ENCODE results near the gene RNF126.
"Not testable (repeated sequence)": the region's sequence is repeated elsewhere in the genome, so short reads cannot be mapped to it uniquely, and the experiment has no call there.

Gene RNF126

DNA sequence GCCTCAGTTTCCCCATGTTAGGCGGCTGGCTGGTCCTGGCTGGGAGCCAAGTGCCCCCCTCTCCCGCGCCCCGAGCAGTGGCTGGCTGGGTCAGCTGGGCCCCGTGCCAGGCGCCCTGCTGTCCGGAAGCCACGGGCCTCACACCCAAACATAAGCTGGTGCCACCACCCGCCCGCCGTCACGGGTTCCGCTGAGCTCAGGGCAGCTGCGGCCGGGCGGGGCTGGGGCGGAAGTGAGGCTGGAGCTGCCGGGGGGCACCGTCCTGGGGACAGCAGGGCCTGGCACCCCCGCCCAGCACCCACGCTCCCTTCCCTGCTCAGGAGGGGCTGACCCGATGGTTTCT lies 54.0 kb downstream of the RNF126 start:
- DNase-seq, result no peak

DNA sequence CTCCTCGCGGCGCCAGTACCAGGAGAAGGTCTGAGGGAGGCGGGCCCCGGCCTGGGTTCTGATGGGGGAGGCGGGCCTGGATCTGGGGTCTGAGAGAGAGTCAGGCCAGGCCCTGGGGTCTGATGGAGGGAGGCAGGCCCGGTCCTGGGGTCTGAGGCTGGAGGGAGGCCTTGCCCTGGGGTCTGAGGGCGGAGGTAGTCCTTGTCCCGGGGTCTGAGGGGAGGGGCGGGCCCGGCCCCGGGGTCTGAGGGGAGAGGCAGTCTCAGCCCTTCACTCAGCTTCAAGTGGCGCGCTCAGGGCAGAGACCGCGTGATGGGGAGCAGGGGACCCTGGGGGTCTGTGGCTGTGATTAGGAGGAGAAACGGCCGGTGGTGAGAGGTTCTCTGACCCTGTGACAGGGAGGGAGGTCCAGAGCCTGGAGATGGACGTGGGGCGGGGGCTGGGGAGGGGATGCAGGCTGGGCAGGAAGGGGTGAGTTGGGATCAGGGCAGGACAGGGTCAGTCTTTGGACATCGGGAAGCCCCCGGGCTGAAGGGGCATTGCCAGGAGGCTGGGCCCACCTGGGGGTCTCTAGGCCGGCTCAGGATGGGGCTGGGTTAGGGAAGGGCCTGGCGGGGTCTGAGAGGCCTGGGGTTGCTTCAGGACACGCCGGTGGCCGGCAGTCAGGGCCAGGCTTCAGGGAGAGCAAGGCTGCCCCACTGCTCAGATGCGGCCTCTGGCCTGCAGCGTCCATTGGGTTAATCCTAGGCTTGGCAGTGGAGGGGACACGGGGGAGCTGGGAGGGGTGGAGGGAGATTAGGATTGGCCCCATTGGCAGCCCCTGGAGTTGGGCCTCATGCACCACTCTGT lies 54.6 kb downstream of the RNF126 start:
- DNase-seq, result no peak

DNA sequence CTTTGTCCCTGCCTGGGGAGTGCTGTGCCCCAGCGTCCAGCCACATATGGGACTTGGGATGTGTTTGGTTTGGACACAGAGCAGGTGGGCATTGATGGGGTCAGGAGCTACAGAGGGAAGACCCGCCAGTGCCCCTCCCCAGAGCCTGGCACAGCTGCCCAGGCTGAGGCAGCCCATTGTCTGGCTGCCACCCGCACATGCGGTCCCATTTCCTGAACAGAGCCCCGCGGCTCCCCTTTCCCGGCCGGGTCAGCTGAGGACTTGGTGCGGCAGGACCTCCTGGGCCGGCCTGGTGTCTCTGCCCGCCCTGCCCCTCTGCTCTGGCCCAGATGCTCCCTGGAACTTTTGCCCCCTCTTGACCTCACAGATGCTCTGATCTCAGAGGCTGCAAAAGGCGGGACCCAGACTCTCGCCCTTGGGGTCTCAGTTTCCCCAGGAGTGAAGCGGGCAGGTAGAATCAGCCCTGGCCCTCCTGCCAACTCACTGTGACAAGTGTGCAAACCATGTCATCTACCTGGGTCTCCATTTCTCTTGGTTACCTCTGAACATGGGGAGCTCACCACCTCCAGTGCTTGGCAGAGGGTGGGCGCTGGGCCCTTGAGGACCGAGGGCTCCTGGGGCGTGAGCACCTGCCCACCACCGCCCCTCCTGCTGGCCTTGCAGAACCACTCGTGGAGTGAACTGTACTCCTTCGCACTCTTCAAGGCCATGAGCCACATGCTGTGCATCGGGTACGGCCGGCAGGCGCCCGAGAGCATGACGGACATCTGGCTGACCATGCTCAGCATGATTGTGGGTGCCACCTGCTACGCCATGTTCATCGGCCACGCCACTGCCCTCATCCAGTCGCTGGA lies 55.5 kb downstream of the RNF126 start:
- DNase-seq, result no peak

DNA sequence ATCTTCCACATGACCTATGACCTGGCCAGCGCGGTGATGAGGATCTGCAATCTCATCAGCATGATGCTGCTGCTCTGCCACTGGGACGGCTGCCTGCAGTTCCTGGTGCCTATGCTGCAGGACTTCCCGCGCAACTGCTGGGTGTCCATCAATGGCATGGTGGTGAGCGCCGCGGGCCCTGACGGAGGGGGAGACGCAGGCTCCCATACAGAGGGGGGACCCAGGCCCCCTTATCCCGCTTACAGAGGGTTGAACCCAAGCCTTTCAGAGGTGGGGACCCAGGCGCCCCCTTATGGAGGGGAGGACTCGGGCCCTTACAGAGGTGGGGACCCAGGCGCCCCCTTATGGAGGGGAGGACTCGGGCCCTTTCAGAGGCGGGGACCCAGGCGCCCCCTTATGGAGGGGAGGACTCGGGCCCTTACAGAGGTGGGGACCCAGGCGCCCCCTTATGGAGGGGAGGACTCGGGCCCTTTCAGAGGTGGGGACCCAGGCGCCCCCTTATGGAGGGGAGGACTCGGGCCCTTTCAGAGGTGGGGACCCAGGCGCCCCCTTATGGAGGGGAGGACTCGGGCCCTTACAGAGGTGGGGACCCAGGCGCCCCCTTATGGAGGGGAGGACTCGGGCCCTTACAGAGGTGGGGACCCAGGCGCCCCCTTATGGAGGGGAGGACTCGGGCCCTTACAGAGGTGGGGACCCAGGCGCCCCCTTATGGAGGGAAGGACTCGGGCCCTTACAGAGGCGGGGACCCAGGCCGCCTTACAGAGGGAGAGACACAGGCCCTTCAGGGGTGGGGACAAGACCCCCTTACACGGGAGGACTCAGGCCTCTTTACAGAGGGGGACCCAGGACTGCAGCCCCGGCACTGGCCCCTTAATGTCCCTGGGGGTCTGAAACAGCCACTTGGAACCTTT lies 57.7 kb downstream of the RNF126 start:
- DNase-seq, result not testable (repeated sequence)

DNA sequence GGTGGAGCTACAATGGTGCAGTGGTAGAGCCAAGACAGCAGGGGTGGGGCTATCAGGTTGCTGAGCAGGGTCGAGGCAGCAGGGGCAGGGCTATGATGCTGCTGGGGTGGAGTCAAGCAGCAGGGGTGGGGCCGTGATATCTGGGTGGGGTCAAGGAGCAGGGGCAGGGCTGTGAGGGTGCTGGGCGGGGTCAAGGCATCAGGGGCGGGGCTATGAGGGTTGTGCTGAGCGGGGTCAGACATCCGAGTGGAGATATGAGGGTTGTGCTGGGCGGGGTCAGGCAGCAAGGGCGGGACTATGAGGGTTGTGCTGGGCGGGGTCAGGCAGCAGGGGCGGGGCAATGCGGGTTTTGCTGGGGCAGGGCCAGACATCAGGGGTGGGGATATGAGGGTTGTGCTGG lies 58.7 kb downstream of the RNF126 start:
- no peak for DNase-seq

DNA sequence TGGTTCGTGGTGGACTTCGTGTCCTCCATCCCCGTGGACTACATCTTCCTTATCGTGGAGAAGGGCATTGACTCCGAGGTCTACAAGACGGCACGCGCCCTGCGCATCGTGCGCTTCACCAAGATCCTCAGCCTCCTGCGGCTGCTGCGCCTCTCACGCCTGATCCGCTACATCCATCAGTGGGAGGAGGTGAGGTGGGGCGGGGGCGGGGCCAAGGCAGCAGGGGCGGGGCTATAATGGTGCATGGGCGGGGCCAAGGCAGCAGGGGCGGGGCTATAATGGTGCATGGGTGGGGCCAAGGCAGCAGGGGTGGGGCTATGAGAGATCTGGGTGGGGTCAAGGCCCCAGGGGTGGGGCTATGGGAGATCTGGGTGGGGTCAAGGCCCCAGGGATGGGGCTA lies 59.2 kb downstream of the RNF126 start:
- not testable (repeated sequence) for DNase-seq

DNA sequence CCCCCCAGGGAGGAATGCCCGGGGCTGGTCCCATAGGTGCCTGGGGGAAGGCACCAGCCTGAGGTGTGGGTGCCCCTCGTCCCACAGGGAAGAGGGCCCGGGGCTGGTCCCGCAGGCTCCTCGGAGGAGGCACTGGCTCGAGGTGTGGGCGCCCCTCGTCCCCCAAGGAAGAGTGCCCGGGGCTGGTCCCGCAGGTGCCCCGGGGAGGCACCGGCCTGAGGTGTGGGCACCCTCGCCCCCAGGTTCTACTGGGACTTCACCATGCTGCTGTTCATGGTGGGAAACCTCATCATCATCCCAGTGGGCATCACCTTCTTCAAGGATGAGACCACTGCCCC lies 59.7 kb downstream of the RNF126 start:
- DNase-seq, result not testable (repeated sequence)

DNA sequence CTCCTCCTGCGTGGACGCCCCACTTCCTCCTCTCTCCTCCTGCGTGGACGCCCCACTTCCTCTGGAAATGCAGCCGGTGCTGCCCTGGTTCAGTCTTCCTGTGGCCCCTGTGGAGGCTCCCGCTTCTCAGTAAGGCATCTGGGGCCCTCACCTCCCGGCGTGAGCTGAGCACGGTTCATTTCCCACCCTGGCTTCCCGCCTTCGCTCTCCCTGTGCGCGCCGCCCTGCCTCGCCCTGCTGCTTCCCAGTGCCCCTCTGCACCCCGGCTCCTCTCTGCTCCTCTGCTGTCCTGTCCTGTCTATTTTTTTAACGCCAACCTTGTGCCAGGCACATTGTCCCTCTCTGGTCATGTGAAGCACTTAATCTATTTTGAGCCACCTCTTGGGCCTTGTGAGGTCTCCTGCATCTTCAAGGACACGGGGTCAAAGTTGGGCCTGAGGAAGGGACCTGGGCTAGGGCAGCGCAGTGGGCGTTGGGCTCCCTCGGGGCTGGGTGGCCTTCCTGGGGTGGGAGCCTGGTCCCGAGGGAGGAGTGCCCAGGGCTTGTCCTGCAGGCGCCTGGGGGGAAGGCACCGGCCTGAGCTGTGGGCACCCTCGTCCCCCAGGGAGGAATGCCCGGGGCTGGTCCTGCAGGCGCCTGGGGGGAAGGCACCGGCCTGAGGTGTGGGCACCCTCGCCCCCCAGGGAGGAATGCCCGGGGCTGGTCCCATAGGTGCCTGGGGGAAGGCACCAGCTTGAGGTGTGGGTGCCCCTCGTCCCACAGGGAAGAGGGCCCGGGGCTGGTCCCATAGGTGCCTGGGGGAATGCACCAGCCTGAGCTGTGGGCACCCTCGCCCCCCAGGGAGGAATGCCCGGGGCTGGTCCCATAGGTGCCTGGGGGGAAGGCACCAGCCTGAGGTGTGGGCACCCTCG lies 60.4 kb downstream of the RNF126 start:
- DNase-seq, result no peak

DNA sequence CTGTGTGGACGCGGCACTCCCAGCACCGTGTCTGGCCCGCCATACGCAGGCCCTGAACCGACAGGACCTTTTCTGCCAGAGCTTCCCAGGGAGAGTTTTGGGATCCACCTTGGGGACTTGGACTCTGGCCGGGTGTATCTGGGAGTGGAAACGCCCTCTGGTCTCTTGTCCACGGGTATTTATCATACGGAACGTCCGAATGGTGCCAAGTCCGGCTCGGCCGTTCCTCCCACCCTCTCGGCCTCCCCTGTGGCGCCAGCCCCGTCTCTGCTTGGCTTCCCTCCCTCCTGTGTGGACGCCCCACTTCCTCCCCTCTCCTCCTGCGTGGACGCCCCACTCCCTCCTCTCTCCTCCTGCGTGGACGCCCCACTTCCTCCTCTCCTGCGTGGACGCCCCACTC lies 61.2 kb downstream of the RNF126 start:
- DNase-seq, result no peak

DNA sequence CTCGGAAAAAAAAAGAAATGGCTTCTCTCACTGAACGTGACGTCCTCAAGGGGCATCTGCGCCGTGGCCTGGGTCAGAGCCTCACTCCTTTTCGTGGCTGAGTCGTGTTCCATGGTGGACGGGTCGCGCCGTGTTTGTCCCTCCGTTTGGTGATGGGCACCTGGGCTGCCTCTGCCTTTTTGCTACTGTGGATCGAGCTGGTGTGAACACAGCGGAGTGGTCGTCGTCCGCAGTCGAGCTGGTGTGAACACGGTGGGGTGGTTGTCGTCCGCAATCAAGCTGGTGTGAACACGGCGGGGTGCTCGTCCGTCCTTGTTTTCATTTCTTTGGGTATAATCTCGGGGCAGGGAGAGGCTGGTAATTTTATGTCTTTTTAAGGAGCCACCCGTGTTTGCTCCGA lies 61.7 kb downstream of the RNF126 start:
- DNase-seq, result no peak

All from NCI-H524 treated with DMSO at 0.1 percent for 48 hours (cell line).